Skin epidermis (tissue), 12 donors: ENCODE results near the gene DCAF15.
"Not testable (repeated sequence)": the region's sequence is repeated elsewhere in the genome, so short reads cannot be mapped to it uniquely, and the experiment has no call there.

Experiments used
- H3K27ac ChIP-seq, 21 experiments: fragments of 200-600 bp; sonication (generic) in 11 of 21; one replicate each; pipeline ENCODE4 v1.5.0; 2020; ENCODE audit warnings: mild to moderate bottlenecking in 3 of 21, inconsistent platforms in 2 of 21, moderate library complexity in 2 of 21
- H3K4me3 ChIP-seq, 7 experiments: fragments of 200-600 bp; sonication (generic) in 2 of 7; one replicate each; pipeline ENCODE4 v1.5.0; 2020; ENCODE audit warnings: inconsistent platforms in 2 of 7, mild to moderate bottlenecking in 2 of 7, moderate library complexity in 1 of 7

Gene DCAF15

DNA sequence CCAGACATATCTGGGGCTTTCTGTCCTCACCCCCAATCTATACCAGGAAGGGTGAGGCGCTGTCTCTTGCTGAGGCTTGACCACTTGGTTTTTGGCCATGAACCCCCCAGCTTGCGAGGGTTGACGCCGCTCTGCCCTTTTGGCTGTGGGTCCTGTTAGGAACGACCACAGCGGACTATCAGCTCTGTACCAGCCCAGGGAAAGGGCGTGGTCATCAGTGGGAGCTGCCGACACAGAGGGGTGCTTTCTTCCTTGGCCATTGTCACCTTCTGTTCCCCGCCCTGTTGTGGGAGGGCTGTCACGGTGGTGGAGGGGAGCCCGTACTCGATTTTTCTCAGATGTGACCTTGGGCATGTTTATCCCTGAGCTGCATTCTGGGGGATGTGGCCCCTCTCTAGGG is 5.7 kb downstream of the DCAF15 start:
- H3K27ac ChIP-seq = no peak overlapping the region
- H3K4me3 ChIP-seq = no peak overlapping the region

GRCh38 chr19:13959141-13959961 is 7.0 kb downstream of the DCAF15 start:
- Histone ChIP-seq H3K4me3 (no peak overlapping the region), H3K27ac (no peak overlapping the region)

DNA sequence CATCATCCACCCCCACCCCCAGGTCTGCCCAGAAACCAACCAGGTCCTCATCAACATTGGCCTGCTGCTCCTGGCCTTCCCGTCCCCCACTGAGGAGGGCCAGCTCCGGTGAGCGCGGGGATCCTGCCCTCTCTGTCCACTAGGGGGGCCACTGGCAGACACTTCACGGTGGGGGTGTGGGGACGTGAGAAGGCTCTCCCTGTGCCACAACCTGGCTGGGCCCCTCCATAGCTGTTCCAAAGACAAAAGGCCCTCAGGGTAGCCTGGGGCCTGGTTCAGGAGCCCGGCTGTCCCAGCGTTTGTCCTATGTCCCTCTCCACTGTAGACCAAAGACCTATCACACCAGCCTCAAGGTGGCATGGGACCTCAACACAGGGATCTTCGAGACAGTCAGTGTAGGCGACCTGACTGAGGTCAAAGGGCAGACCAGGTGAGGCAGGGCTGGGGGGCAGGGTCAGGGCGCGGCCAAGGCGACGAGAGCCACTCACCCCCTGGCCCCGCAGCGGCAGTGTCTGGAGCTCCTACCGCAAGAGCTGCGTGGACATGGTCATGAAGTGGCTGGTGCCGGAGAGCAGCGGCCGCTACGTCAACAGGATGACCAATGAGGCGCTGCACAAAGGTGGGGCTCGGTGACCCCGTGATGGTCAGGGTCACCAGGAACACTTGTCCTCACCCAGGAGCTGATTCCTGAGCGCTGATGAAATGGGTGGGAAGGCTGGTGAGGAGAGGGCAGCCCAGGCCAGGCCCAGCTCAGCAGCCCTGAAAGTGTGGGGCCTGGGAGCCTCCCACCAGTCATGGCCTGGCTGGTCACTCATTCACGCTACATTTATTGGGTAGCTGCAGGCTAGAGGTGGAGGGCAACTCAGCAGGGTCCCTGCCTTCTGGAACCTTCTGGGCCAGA is 7.9 kb downstream of the DCAF15 start:
- H3K27ac ChIP-seq = no peak overlapping the region

GRCh38 chr19:13960863-13961784 is 8.8 kb downstream of the DCAF15 start:
- Histone ChIP-seq H3K27ac (no peak overlapping the region), H3K4me3 (no peak overlapping the region)

More for the DNA sequence above, 7.9 kb downstream of the DCAF15 start:
- no peak overlapping the region for H3K4me3 ChIP-seq

GRCh38 chr19:13961826-13962698 is 9.8 kb downstream of the DCAF15 start:
- H3K4me3 ChIP-seq = peak overlapping the region in 1 of 7 experiments; percentile 13
- peak overlapping the region in 1 of 21 experiments; percentile 10 for H3K27ac ChIP-seq

DNA sequence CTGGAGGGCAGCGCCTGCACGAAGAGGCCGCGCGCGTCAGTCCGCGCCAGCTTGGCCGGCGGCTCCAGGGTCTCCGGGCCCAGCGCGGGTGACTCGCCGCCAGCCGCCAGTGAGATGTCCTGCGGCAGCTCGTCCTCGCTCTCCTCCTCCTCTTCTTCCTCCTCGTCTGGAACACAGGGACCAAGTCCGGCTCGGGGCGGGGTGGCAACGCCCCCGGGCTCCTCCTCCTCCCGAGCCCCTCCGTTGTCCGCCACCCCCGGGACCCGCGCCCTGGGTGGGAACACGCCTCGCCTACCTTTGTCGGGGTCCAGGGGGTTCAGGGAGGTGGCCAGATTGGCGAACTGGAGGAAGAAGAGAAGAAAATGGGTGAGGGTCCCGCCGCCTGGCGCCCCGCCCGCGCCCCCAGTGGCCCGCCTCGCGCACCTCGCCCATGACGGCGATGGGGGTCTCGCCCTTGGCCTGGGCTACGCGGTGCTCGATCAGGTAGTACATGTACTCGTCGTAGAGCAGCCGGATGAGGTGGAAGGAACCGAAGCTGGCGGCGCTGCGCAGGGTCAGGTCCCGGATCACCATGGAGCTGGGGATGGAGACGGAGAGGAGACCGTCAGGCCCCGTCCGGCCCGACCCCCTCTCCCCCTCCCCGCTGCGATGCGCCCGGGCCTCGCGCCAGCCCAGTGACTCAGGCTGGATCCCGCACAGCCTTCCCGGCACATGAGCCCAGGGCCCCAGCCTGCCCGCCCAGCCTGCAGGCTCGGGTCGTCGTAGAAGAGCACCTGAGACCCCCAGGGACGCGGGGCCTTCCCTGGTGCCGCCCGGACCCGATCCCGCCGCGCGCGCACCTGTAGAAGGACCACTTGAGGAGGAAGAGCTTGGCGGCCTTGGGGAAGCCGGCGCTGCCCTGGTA is 10.6 kb downstream of the DCAF15 start:
- peak overlapping the region in 1 of 7 experiments; percentile 13 for H3K4me3 ChIP-seq
- peak overlapping the region in 3 of 21 experiments; percentile 10 to 52 (median 35) for H3K27ac ChIP-seq

GRCh38 chr19:13963603-13964105 is 11.3 kb downstream of the DCAF15 start:
- Histone ChIP-seq H3K27ac (peak overlapping the region in 1 of 21 experiments; percentile 52), H3K4me3 (no peak overlapping the region)

GRCh38 chr19:13964776-13965175 is 12.5 kb downstream of the DCAF15 start:
- no peak overlapping the region for H3K27ac ChIP-seq
- H3K4me3 ChIP-seq = no peak overlapping the region

DNA sequence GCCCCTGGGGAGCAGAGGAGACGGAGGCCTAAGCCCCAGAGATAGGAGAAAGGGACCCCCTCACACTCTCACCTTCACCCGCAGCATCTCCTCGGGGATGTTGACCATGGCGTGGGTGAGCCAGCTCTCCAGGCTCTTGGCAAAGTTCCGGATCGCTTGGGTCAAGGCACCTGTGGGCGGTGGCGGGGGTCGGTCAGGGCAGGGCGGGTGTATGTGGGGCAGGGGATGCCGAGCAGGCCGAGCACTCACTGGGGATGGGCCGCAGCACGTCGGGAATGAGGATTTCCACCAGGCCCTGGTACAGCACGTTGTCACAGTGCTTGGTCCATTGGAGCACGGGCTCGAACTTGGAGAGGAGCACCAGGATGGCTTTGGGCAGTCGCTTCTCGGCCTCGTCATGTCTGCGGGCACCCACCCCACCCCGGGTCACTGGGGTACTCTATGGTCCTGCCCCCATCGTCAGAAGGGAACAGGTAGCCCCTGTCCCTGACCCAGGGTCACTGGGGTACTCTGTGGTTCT is 13.1 kb downstream of the DCAF15 start:
- no peak overlapping the region for H3K4me3 ChIP-seq
- H3K27ac ChIP-seq = no peak overlapping the region

- H3K4me3 ChIP-seq = no peak overlapping the region
- H3K27ac ChIP-seq = no peak overlapping the region
Observed at GRCh38 chr19:13965926-13966683, 13.8 kb downstream of the DCAF15 start.

DNA sequence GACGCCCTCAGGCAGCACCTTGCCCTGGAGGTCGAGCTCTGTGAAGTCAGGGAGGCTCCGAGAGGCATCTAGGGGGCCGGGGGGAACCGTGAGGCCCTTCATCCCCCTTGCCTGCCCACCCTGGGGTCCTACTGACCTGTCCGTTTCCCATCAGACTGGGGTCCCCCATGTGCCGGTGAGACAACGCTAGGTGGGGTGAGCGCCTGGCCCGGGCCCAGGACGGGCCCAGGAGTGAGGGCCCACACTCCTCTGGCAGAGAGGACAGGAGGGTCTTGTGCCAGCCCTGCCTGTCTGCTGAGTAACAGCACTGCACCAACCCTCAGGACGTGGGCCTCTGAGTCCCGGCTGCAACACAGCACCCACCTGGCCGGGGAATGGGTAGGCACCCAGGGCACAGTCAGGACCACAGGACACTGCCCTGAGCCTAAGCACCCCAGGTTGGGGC is 14.4 kb downstream of the DCAF15 start:
- Histone ChIP-seq H3K27ac (no peak overlapping the region), H3K4me3 (no peak overlapping the region)

- H3K4me3 ChIP-seq, H3K27ac ChIP-seq: not testable (repeated sequence)
Observed at GRCh38 chr19:13967206-13967605, 14.9 kb downstream of the DCAF15 start.

GRCh38 chr19:13968383-13968935 is 16.1 kb downstream of the DCAF15 start:
- no peak overlapping the region for H3K27ac ChIP-seq
- no peak overlapping the region for H3K4me3 ChIP-seq

- Histone ChIP-seq H3K27ac (no peak overlapping the region), H3K4me3 (no peak overlapping the region)
Observed at GRCh38 chr19:13968999-13969398, 16.7 kb downstream of the DCAF15 start.

DNA sequence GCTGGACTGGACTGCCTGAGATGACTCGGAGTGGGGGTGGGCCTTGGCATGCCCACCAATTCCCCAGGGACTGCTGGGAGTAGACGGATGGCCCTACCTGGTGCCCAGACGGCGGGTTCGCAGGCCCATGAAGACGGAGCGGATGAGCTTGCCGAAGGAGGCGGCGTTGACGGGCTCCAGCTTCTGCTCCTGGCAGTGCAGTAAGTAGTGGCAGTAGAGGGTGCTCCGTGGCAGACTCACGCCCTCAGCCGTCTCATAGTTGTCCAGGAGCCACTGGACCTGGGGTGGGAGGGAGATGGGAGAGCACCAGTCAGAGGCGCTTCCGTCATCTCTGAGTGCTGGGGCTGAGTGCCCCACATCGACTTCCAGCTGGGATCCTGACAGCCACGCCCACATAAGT is 17.6 kb downstream of the DCAF15 start:
- no peak overlapping the region for H3K27ac ChIP-seq
- H3K4me3 ChIP-seq = no peak overlapping the region

DNA sequence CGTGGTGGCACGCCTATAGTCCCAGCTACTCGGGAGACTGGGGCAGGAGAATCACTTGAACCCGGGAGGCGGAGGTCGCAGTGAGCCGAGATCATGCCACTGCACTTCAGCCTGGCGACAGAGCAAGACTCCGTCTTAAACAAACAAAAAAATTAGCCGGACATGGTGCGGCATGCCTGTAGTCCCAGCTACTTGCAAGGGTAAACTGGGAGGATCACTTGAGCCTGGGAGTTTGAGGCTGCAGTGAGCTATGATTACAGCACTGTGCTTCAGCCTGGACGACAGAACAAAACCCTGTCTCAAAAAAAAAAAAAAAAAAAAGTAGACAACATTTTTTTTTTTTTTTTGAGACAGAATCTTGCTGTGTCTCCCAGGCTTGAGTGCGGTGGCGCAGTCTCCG is 19.6 kb downstream of the DCAF15 start:
- H3K4me3 ChIP-seq, H3K27ac ChIP-seq: not testable (repeated sequence)
